ENCODE results near the gene STARD4.

GRCh38 chr5:111530298-111530740 is 18.0 kb upstream of the STARD4 start:
- no peak for TF ChIP-seq CTCF (IDR thresholded peaks at IDR 0.05)
- TF ChIP-seq EP300 (IDR thresholded peaks at IDR 0.05), result no peak
- no peak for TF ChIP-seq POLR2A (IDR thresholded peaks at IDR 0.05)

All from sigmoid colon (tissue), 4 donors.